HEK293 (cell line): ENCODE results near the gene NDUFV2.
A peak's percentile ranks its signal among the peaks of the same experiment; 100 is the strongest.

Experiments
- CTCF ChIA-PET: fragments of 350-600 bp; formaldehyde crosslinking; extraction: SDS; loops from one replicate; lab custom pipeline; 2021; ENCODE audit warnings: antibody characterized with exemption; lab: Yijun Ruan, JAX
- POLR2A ChIA-PET: fragments of 300-600 bp; formaldehyde crosslinking; extraction: SDS; loops from one replicate; lab custom pipeline; 2020; ENCODE audit warnings: antibody characterized with exemption, inconsistent platforms; lab: Yijun Ruan, JAX
- H3K27ac ChIP-seq: fragments of 200-500 bp; sonication (Bioruptor generic); 2 replicates; pipeline ENCODE4 v1.5.1; 2014; ENCODE audit warnings: low read depth, low read length, control low read depth, inconsistent platforms; ENCODE audit errors: extremely low read depth
- H3K36me3 ChIP-seq, 2 experiments: fragments of 200-500 bp in 1 of 2; sonication (Bioruptor generic) in 1 of 2; 1 replicate in 1 of 2; 2 replicates in 1 of 2; pipeline ENCODE4 v1.5.1; 2014 to 2017; ENCODE audit warnings: inconsistent platforms in 2 of 2, low read length in 2 of 2; ENCODE audit not compliant: control insufficient read depth in 2 of 2, insufficient read depth in 1 of 2
- H3K4me1 ChIP-seq: fragments of 200-500 bp; sonication (Bioruptor generic); 2 replicates; pipeline ENCODE4 v1.5.1; 2014; ENCODE audit warnings: mild to moderate bottlenecking, low read length, inconsistent platforms; ENCODE audit not compliant: control insufficient read depth, insufficient read depth
- H3K4me3 ChIP-seq: 2 replicates; pipeline ENCODE4 v1.5.1; 2011; ENCODE audit warnings: low read depth, mild to moderate bottlenecking, control low read depth, low read length, moderate library complexity
- H3K9me3 ChIP-seq: fragments of 200-500 bp; sonication (Bioruptor generic); 2 replicates; pipeline ENCODE4 v1.5.1; 2014; ENCODE audit warnings: low read depth, low read length, inconsistent platforms; ENCODE audit not compliant: control insufficient read depth, insufficient read depth
- ZBTB7A ChIP-seq: fragments of 450-650 bp; formaldehyde crosslinking; IDR thresholded peaks from 2 replicates; pipeline ENCODE4 v1.5.1; 2016; ENCODE audit warnings: low read depth, missing biosample characterization, missing genetic modification characterization
- ZNF169 ChIP-seq: fragments of 450-650 bp; formaldehyde crosslinking; IDR thresholded peaks from 2 replicates; pipeline ENCODE4 v1.5.1; 2016; ENCODE audit warnings: missing biosample characterization, missing genetic modification characterization
- ZNF19 ChIP-seq: fragments of 450-650 bp; formaldehyde crosslinking; IDR thresholded peaks from 2 replicates; pipeline ENCODE4; 2016; ENCODE audit warnings: missing biosample characterization, missing genetic modification characterization, low read depth
- ZNF544 ChIP-seq: fragments of 450-650 bp; formaldehyde crosslinking; IDR thresholded peaks from 2 replicates; pipeline ENCODE4 v1.5.0; 2017; ENCODE audit warnings: missing biosample characterization, missing genetic modification characterization
- ZNF677 ChIP-seq: fragments of 450-650 bp; IDR thresholded peaks from 2 replicates; pipeline ENCODE4 v1.5.0; 2018; ENCODE audit warnings: missing biosample characterization, mild to moderate bottlenecking, missing genetic modification characterization, moderate library complexity
- TF ChIP-seq, protein P1 (sequence below): fragments of 450-650 bp; formaldehyde crosslinking; IDR thresholded peaks from 2 replicates; pipeline ENCODE4 v1.5.1; 2016; ENCODE audit warnings: missing biosample characterization, missing genetic modification characterization
- TF ChIP-seq, protein P2 (sequence below): fragments of 450-650 bp; formaldehyde crosslinking; IDR thresholded peaks from 2 replicates; pipeline ENCODE4 v1.5.1; 2017; ENCODE audit warnings: missing biosample characterization, mild to moderate bottlenecking, missing genetic modification characterization, moderate library complexity
- TF ChIP-seq, protein P3 (sequence below): fragments of 450-650 bp; formaldehyde crosslinking; optimal IDR thresholded peaks from 2 replicates; pipeline ENCODE3; 2016; ENCODE audit warnings: missing biosample characterization, mild to moderate bottlenecking, missing genetic modification characterization
- TF ChIP-seq, protein P4 (sequence below): fragments of 450-650 bp; formaldehyde crosslinking; IDR thresholded peaks from 2 replicates; pipeline ENCODE4 v1.5.1; 2016; ENCODE audit warnings: missing biosample characterization, missing genetic modification characterization
- TF ChIP-seq, protein P5 (sequence below): fragments of 450-650 bp; formaldehyde crosslinking; IDR thresholded peaks from 2 replicates; pipeline ENCODE4 v1.5.1; 2017; ENCODE audit warnings: missing biosample characterization, missing genetic modification characterization

The NDUFV2 gene

DNA sequence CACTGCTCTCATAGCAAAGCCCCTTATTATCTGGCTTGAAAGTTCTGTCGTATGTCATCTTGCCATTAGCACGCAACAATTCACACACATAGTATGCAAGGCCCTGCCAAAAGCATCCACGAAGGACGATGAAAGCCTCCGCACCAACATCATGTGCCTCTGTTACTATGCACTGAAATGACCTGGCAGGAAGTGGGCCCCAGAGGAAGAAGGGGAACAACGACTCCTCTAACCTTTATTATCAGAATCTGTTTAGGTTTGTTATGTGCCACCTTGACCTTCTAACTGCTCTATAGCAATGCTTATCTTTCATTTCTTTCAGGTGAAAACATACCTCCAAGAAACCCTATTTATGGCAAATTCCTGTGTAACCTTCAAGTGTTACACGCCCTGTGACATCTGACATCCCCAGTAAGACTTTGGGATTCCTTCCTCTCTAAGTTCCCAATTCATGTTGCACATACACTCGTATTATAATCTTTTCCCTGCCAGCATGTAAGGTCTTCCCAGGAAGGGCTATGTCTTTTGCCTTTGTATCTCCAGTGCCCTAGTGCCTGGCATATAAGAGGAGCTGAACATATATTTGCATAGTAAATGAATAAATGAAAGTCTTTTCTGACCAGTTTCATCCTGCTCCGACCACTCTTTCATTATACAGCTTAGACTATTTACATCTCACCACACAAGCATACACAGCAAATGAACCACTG, 7.0 kb upstream of the NDUFV2 start:
- ChIA-PET CTCF (interaction anchor here (0.8 kb wide), 1 partner anchor 12 kb away, joined by 3 read pairs; no protein-coding TSS in a partner anchor), POLR2A (no interaction called here)
- TF ChIP-seq ZNF169 (tag by site-specific recombination) (no peak), ZNF544 (tag by site-specific recombination) (no peak)
- TF ChIP-seq, protein P1, sequence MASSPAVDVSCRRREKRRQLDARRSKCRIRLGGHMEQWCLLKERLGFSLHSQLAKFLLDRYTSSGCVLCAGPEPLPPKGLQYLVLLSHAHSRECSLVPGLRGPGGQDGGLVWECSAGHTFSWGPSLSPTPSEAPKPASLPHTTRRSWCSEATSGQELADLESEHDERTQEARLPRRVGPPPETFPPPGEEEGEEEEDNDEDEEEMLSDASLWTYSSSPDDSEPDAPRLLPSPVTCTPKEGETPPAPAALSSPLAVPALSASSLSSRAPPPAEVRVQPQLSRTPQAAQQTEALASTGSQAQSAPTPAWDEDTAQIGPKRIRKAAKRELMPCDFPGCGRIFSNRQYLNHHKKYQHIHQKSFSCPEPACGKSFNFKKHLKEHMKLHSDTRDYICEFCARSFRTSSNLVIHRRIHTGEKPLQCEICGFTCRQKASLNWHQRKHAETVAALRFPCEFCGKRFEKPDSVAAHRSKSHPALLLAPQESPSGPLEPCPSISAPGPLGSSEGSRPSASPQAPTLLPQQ (tag by site-specific recombination): 0 out of 2 replicates have a peak, but pooled peaks have one; percentile 33
- H3K27ac ChIP-seq: no peak overlapping the region
- H3K4me1 ChIP-seq: peaks cover 3% of the 10 kb centered on the region
- H3K4me3 ChIP-seq: no peak overlapping the region
- H3K36me3 ChIP-seq: no peaks in the 10 kb centered on the region
- no peaks in the 10 kb centered on the region for H3K9me3 ChIP-seq

DNA sequence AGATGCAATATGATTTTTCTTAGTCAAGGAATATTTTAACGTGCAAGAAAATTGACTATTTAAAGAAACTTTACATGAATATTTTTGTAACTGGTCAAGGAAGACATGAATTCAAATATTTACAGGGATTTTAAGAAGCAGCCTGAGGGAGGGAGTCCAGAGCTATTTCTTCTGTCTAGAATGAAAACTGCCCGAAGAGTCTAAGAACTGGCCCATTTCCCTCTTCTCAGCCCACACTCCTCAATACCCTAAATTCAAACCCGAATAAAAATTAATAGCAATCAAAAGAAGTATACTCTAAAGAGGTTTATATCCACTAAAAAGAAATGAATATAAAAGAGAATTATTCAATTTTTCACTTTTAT, 6.5 kb upstream of the NDUFV2 start:
- H3K4me1 ChIP-seq: peaks cover 3% of the 10 kb centered on the region
- H3K36me3 ChIP-seq: no peaks in the 10 kb centered on the region
- no peak overlapping the region for H3K27ac ChIP-seq
- H3K9me3 ChIP-seq: no peaks in the 10 kb centered on the region
- TF ChIP-seq ZNF677: peak; percentile 91
- TF ChIP-seq, protein P2, sequence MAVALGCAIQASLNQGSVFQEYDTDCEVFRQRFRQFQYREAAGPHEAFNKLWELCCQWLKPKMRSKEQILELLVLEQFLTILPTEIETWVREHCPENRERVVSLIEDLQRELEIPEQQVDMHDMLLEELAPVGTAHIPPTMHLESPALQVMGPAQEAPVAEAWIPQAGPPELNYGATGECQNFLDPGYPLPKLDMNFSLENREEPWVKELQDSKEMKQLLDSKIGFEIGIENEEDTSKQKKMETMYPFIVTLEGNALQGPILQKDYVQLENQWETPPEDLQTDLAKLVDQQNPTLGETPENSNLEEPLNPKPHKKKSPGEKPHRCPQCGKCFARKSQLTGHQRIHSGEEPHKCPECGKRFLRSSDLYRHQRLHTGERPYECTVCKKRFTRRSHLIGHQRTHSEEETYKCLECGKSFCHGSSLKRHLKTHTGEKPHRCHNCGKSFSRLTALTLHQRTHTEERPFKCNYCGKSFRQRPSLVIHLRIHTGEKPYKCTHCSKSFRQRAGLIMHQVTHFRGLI (tag by site-specific recombination): no peak
- CTCF ChIA-PET: no interaction called here
- no peak overlapping the region for H3K4me3 ChIP-seq
- POLR2A ChIA-PET: no interaction called here

DNA sequence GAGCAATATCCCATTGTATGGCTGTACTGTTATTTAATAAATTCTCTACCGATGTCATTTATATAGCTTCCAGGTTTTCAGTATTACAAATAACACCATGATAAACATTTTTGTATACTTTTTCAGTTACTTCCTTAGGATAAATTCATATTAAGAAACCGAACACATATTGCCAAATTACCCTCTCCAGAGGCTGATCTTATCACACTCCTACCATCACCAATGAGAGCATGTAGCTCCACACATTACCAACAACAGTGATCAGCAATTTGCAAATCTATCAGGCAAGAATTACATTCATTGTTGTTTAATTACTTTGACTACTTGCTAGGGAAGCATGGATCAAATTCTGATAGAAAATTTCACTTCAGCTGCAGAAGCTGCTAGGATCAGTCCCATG, 5.8 kb upstream of the NDUFV2 start:
- Histone ChIP-seq H3K4me3 (no peak overlapping the region), H3K36me3 (no peaks in the 10 kb centered on the region), H3K27ac (no peak overlapping the region), H3K9me3 (no peaks in the 10 kb centered on the region), H3K4me1 (peaks cover 6% of the 10 kb centered on the region)
- ChIA-PET POLR2A (interaction anchor here (0.5 kb wide), 1 partner anchor 1936 kb away, joined by 4 read pairs; no protein-coding TSS in a partner anchor), CTCF (interaction anchor here (0.7 kb wide), 1 partner anchor 23 kb away, joined by 3 read pairs; no protein-coding TSS in a partner anchor)
- TF ChIP-seq, protein P3, sequence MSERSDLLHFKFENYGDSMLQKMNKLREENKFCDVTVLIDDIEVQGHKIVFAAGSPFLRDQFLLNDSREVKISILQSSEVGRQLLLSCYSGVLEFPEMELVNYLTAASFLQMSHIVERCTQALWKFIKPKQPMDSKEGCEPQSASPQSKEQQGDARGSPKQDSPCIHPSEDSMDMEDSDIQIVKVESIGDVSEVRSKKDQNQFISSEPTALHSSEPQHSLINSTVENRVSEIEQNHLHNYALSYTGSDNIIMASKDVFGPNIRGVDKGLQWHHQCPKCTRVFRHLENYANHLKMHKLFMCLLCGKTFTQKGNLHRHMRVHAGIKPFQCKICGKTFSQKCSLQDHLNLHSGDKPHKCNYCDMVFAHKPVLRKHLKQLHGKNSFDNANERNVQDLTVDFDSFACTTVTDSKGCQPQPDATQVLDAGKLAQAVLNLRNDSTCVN (tag by site-specific recombination): no peak
- TF ChIP-seq ZBTB7A (tag by site-specific recombination): no peak
- TF ChIP-seq ZNF19 (tag by site-specific recombination): no peak
- peak; percentile 95 for TF ChIP-seq ZNF677
- TF ChIP-seq, protein P4, sequence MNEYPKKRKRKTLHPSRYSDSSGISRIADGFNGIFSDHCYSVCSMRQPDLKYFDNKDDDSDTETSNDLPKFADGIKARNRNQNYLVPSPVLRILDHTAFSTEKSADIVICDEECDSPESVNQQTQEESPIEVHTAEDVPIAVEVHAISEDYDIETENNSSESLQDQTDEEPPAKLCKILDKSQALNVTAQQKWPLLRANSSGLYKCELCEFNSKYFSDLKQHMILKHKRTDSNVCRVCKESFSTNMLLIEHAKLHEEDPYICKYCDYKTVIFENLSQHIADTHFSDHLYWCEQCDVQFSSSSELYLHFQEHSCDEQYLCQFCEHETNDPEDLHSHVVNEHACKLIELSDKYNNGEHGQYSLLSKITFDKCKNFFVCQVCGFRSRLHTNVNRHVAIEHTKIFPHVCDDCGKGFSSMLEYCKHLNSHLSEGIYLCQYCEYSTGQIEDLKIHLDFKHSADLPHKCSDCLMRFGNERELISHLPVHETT: no peak

DNA sequence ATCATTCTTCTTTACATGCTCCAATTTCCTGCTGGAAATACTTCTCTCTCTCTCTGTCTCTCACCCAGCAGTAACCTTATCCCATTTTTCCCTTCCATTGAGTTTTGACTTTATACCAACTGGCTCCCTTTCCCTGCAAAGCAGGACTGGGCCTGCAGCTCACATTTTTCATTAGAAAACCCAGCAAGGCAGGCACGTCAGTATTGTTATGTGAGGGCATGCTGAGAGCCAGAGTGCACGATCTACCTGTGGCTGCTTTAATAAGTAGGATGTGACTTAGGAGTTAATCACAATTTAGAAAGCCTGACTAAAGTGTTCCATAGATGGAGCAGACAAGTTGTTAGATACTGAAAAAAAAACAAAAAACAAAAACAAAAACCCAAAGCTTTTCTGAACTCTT, 5.2 kb upstream of the NDUFV2 start:
- POLR2A ChIA-PET: no interaction called here
- CTCF ChIA-PET: interaction anchor here (0.7 kb wide), 1 partner anchor 24 kb away, joined by 3 read pairs; no protein-coding TSS in a partner anchor

More for the DNA sequence above, 5.2 kb upstream of the NDUFV2 start:
- TF ChIP-seq, protein P5, sequence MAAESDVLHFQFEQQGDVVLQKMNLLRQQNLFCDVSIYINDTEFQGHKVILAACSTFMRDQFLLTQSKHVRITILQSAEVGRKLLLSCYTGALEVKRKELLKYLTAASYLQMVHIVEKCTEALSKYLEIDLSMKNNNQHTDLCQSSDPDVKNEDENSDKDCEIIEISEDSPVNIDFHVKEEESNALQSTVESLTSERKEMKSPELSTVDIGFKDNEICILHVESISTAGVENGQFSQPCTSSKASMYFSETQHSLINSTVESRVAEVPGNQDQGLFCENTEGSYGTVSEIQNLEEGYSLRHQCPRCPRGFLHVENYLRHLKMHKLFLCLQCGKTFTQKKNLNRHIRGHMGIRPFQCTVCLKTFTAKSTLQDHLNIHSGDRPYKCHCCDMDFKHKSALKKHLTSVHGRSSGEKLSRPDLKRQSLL (tag by site-specific recombination): no peak
- Histone ChIP-seq H3K36me3 (no peaks in the 10 kb centered on the region), H3K4me3 (no peak overlapping the region), H3K4me1 (peaks cover 6% of the 10 kb centered on the region), H3K27ac (no peak overlapping the region), H3K9me3 (no peaks in the 10 kb centered on the region)
